Neuronal stem cell (in vitro differentiated cells): ENCODE measurements around the gene CBFA2T3.

Experiments
- DNase-seq: peaks from one replicate; pipeline ENCODE4 v3.0.0-alpha.2; 2013; ENCODE audit warnings: low spot score
- H2AFZ ChIP-seq: one replicate; pipeline ENCODE4 v1.6.1; 2013; ENCODE audit warnings: mild to moderate bottlenecking, low read length, inconsistent platforms
- H2AK5ac ChIP-seq: 2 replicates; pipeline ENCODE4 v1.6.1; 2013; ENCODE audit warnings: low read depth, mild to moderate bottlenecking, inconsistent platforms, low read length, moderate library complexity, mixed read lengths
- H2BK120ac ChIP-seq: 2 replicates; pipeline ENCODE4 v1.6.1; 2013; ENCODE audit warnings: low read depth, mild to moderate bottlenecking, inconsistent platforms, low read length, moderate library complexity, mixed read lengths
- H2BK12ac ChIP-seq: one replicate; pipeline ENCODE4 v1.6.1; 2013; ENCODE audit warnings: low read length, inconsistent platforms
- H2BK15ac ChIP-seq: 2 replicates; pipeline ENCODE4 v1.6.1; 2013; ENCODE audit warnings: mild to moderate bottlenecking, low read length, inconsistent platforms, mixed read lengths
- H2BK5ac ChIP-seq: one replicate; pipeline ENCODE4 v1.6.1; 2013; ENCODE audit warnings: inconsistent platforms, mild to moderate bottlenecking, low read length, moderate library complexity
- H3K14ac ChIP-seq: one replicate; pipeline ENCODE4 v1.6.1; 2013; ENCODE audit warnings: low read length, inconsistent platforms
- H3K18ac ChIP-seq: 2 replicates; pipeline ENCODE4 v1.6.1; 2013; ENCODE audit warnings: low read length, inconsistent platforms
- H3K23ac ChIP-seq: 2 replicates; pipeline ENCODE4 v1.6.1; 2013; ENCODE audit warnings: low read depth, mild to moderate bottlenecking, mixed read lengths, low read length, inconsistent platforms; ENCODE audit not compliant: poor library complexity
- H3K27ac ChIP-seq: replicated peaks from 3 replicates; pipeline ENCODE4 v1.5.1; 2013; ENCODE audit warnings: low read length, inconsistent platforms
- H3K27me3 ChIP-seq, 3 experiments: 2 replicates each; pipeline ENCODE4 v1.6.1; 2013; ENCODE audit warnings: low read length in 3 of 3, mild to moderate bottlenecking in 2 of 3, inconsistent platforms in 1 of 3, low read depth in 1 of 3, mixed read lengths in 1 of 3, moderate library complexity in 1 of 3; ENCODE audit not compliant: control insufficient read depth in 3 of 3, insufficient read depth in 3 of 3
- H3K36me3 ChIP-seq, 2 donors: replicated peaks in 1 of 2; 2 replicates each; pipeline ENCODE4 v1.6.1; 2013; ENCODE audit warnings: low read length in 2 of 2; ENCODE audit not compliant: control insufficient read depth in 2 of 2, insufficient read depth in 2 of 2
- H3K4ac ChIP-seq: 2 replicates; pipeline ENCODE4 v1.6.1; 2013; ENCODE audit warnings: inconsistent platforms, mild to moderate bottlenecking, low read length, moderate library complexity
- H3K4me1 ChIP-seq, 2 donors: 1 replicate in 1 of 2; 2 replicates in 1 of 2; pipeline ENCODE4 v1.6.1; 2013; ENCODE audit warnings: low read length in 2 of 2, low read depth in 1 of 2; ENCODE audit not compliant: control insufficient read depth in 2 of 2, insufficient read depth in 1 of 2
- H3K4me2 ChIP-seq: one replicate; pipeline ENCODE4 v1.6.1; 2013; ENCODE audit warnings: mild to moderate bottlenecking, low read length, inconsistent platforms; ENCODE audit not compliant: insufficient read depth, poor library complexity, severe bottlenecking
- H3K4me3 ChIP-seq, 2 donors: 2 replicates each; pipeline ENCODE4 v1.5.1; 2013; ENCODE audit warnings: low read length in 2 of 2, mild to moderate bottlenecking in 2 of 2, inconsistent platforms in 1 of 2, moderate library complexity in 1 of 2
- H3K79me1 ChIP-seq: one replicate; pipeline ENCODE4 v1.6.1; 2013; ENCODE audit warnings: low read depth, mild to moderate bottlenecking, inconsistent platforms, low read length, moderate library complexity
- H3K9ac ChIP-seq: one replicate; pipeline ENCODE4 v1.6.1; 2013; ENCODE audit warnings: mild to moderate bottlenecking, low read depth, low read length, inconsistent platforms; ENCODE audit not compliant: poor library complexity
- H3K9me3 ChIP-seq, 2 donors: replicated peaks in 1 of 2; 2 replicates each; pipeline versions ENCODE3 to v1.6.1; 2013; ENCODE audit warnings: low read length in 2 of 2, mild to moderate bottlenecking in 2 of 2, inconsistent platforms in 1 of 2, low read depth in 1 of 2, mixed read lengths in 1 of 2, moderate library complexity in 1 of 2; ENCODE audit not compliant: control insufficient read depth in 2 of 2, insufficient read depth in 1 of 2
- H4K8ac ChIP-seq: one replicate; pipeline ENCODE4 v1.6.1; 2013; ENCODE audit warnings: low read depth, mild to moderate bottlenecking, inconsistent platforms, low read length, moderate library complexity
- H4K91ac ChIP-seq: one replicate; pipeline ENCODE4 v1.6.1; 2013; ENCODE audit warnings: low read length, low read depth, mild to moderate bottlenecking, inconsistent platforms; ENCODE audit not compliant: poor library complexity
- WGBS, 2 donors: extraction: QIAGEN DNeasy Blood & Tissue Kit; methylation state at CpG; one replicate each; pipeline ENCODE4 v1.1.7; 2013; ENCODE audit warnings: missing lambda C conversion rate in 2 of 2, mixed read lengths in 1 of 2; ENCODE audit not compliant: insufficient read length in 2 of 2, insufficient replicate concordance in 1 of 2; ENCODE audit errors: extremely low coverage in 2 of 2; 5-methylcytosine and 5-hydroxymethylcytosine counted together

CBFA2T3 gene

DNA sequence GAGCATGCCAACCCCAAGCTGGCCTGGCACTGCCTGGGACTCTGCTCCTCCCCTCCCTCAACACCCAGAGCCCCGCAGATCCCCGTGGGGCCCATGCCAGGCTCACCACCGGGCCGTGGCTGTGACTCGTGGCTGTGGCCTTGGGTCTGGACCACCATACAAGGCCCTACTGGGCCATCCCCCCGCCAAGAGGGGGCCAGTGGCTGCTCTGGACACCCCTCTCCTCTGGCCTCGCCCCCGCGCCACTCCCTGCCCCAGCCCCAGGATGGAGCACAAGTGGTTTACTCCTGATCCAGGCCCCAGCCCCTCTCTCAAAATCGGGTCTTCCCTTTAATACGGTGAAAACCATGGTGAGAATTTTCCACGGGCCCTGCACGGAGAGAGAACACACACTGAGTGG is 113.6 kb downstream of the CBFA2T3 start:
- no peak overlapping the region for H3K4ac ChIP-seq
- H2AFZ ChIP-seq = no peak overlapping the region
- no peaks in the 10 kb centered on the region for H3K9me3 ChIP-seq
- H2AK5ac ChIP-seq = no peak overlapping the region
- H2BK5ac ChIP-seq = no peak overlapping the region
- peaks cover 0 to 21% (median 0%) of the 10 kb centered on the region in 3 experiments for H3K27me3 ChIP-seq
- no peak overlapping the region for H3K23ac ChIP-seq
- H3K79me1 ChIP-seq = peaks cover 2% of the 10 kb centered on the region
- no peak overlapping the region for H2BK15ac ChIP-seq
- no peak overlapping the region for H3K18ac ChIP-seq
- peaks cover 0 to 2% of the 10 kb centered on the region in 2 donors for H3K4me1 ChIP-seq
- H3K4me2 ChIP-seq = no peak overlapping the region
- no peak overlapping the region for H4K91ac ChIP-seq
- peaks cover 17 to 32% of the 10 kb centered on the region in 2 donors for H3K36me3 ChIP-seq
- WGBS, 2 donors = no CpG with 5 or more reads among the region's 13 CpGs
- no peak overlapping the region for H3K9ac ChIP-seq
- no peak overlapping the region for H4K8ac ChIP-seq
- no peak overlapping the region for H2BK12ac ChIP-seq
- no peak overlapping the region for H3K27ac ChIP-seq
- no peak overlapping the region for H3K4me3 ChIP-seq
- H3K14ac ChIP-seq = no peak overlapping the region
- H2BK120ac ChIP-seq = no peak overlapping the region
- DNase-seq = no peak

- Histone ChIP-seq H4K91ac (no peak overlapping the region), H3K4ac (no peak overlapping the region), H2BK120ac (no peak overlapping the region), H3K14ac (no peak overlapping the region), H2BK5ac (no peak overlapping the region), H3K9ac (no peak overlapping the region), H3K36me3 (peaks cover 17 to 32% of the 10 kb centered on the region in 2 donors), H4K8ac (peak overlapping the region; percentile 65), H3K4me3 (peak overlapping the region in 1 of 2 donors; percentile 43), H3K4me1 (peaks cover 2 to 4% of the 10 kb centered on the region in 2 donors), H3K9me3 (no peaks in the 10 kb centered on the region), H3K27ac (no peak overlapping the region), H3K79me1 (peaks cover 2% of the 10 kb centered on the region), H3K18ac (no peak overlapping the region), H2AK5ac (no peak overlapping the region), H2AFZ (no peak overlapping the region), H3K27me3 (peaks cover 0 to 19% (median 0%) of the 10 kb centered on the region in 3 experiments), H3K23ac (no peak overlapping the region), H3K4me2 (no peak overlapping the region), H2BK15ac (no peak overlapping the region), H2BK12ac (no peak overlapping the region)
- no peak for DNase-seq
- WGBS, 2 donors = no CpG with 5 or more reads among the region's 25 CpGs
Measured at GRCh38 chr16:88862968-88863367, 114.0 kb downstream of the CBFA2T3 start.

- no peak overlapping the region for H4K91ac ChIP-seq
- DNase-seq = no peak
- no peak overlapping the region for H3K18ac ChIP-seq
- H3K79me1 ChIP-seq = peaks cover 9% of the 10 kb centered on the region
- H2AFZ ChIP-seq = no peak overlapping the region
- H3K14ac ChIP-seq = no peak overlapping the region
- H4K8ac ChIP-seq = no peak overlapping the region
- peaks cover 0 to 8% (median 0%) of the 10 kb centered on the region in 3 experiments for H3K27me3 ChIP-seq
- no CpG with 5 or more reads among the region's 19 CpGs for WGBS, 2 donors
- peaks cover 3 to 5% of the 10 kb centered on the region in 2 donors for H3K4me1 ChIP-seq
- H3K9me3 ChIP-seq = no peaks in the 10 kb centered on the region
- no peak overlapping the region for H2BK5ac ChIP-seq
- H3K4me3 ChIP-seq = no peak overlapping the region
- H3K4me2 ChIP-seq = no peak overlapping the region
- H2BK15ac ChIP-seq = no peak overlapping the region
- no peak overlapping the region for H2BK120ac ChIP-seq
- no peak overlapping the region for H2BK12ac ChIP-seq
- no peak overlapping the region for H3K4ac ChIP-seq
- H3K27ac ChIP-seq = no peak overlapping the region
- H3K23ac ChIP-seq = no peak overlapping the region
- no peak overlapping the region for H2AK5ac ChIP-seq
- no peak overlapping the region for H3K9ac ChIP-seq
- H3K36me3 ChIP-seq = peaks cover 17 to 32% of the 10 kb centered on the region in 2 donors
Measured at GRCh38 chr16:88861359-88861758, 115.6 kb downstream of the CBFA2T3 start.

DNA sequence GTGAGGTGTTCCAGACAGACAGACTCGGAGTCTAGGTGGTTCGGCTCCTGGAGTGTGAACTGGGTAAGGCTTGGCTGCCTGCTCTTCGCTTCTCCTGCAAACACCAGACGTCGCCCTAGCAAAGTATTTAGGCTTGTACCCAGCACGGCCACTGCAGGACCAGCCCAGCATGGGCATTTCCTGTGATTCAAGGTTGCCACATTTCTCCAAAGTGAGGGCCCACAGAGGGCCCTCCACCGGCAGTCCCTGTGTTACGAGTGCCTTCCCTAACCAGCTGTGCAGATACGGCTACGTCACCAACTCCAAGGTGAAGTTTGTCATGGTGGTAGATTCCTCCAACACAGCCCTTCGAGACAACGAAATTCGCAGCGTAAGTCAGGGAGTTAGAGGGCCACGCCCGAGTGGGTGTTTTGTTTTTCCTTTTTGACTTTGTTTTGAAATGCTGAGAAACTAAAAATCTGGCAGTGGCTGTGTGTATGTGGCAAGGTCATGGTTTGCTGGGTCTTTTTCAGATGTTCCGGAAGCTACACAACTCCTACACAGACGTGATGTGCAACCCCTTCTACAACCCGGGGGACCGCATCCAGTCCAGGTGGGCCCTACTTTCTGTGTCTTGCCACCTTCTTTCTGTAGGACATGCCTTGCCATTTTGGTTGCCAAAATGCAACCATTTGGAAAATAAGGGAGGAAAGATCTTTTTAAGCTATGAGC is 117.5 kb downstream of the CBFA2T3 start:
- Histone ChIP-seq H3K9ac (no peak overlapping the region), H3K4me2 (no peak overlapping the region), H3K4me1 (peaks cover 11 to 13% of the 10 kb centered on the region in 2 donors), H4K91ac (no peak overlapping the region), H2AFZ (no peak overlapping the region), H3K18ac (no peak overlapping the region), H3K27ac (no peak overlapping the region), H3K4me3 (no peak overlapping the region), H3K9me3 (no peaks in the 10 kb centered on the region), H3K79me1 (peaks cover 13% of the 10 kb centered on the region), H3K36me3 (peaks cover 17 to 32% of the 10 kb centered on the region in 2 donors), H2BK120ac (no peak overlapping the region), H2BK15ac (no peak overlapping the region), H2BK5ac (no peak overlapping the region), H3K4ac (no peak overlapping the region), H3K14ac (no peak overlapping the region), H3K23ac (no peak overlapping the region), H3K27me3 (no peaks in the 10 kb centered on the region), H2BK12ac (no peak overlapping the region), H2AK5ac (no peak overlapping the region), H4K8ac (no peak overlapping the region)
- DNase-seq = no peak
- no CpG with 5 or more reads among the region's 20 CpGs for WGBS, 2 donors
